ENCODE data around the gene PTGDR2. TPM values are rescaled to one million over a fixed set of nuclear protein-coding genes. Genes with fewer than 3 reads are reported as not detected.
A peak's percentile ranks its signal among the peaks of the same experiment; 100 is the strongest.

The PTGDR2 gene
- polyA plus RNA-seq, 5 donors = 0.14 to 0.51 (median 0.23) TPM

DNA sequence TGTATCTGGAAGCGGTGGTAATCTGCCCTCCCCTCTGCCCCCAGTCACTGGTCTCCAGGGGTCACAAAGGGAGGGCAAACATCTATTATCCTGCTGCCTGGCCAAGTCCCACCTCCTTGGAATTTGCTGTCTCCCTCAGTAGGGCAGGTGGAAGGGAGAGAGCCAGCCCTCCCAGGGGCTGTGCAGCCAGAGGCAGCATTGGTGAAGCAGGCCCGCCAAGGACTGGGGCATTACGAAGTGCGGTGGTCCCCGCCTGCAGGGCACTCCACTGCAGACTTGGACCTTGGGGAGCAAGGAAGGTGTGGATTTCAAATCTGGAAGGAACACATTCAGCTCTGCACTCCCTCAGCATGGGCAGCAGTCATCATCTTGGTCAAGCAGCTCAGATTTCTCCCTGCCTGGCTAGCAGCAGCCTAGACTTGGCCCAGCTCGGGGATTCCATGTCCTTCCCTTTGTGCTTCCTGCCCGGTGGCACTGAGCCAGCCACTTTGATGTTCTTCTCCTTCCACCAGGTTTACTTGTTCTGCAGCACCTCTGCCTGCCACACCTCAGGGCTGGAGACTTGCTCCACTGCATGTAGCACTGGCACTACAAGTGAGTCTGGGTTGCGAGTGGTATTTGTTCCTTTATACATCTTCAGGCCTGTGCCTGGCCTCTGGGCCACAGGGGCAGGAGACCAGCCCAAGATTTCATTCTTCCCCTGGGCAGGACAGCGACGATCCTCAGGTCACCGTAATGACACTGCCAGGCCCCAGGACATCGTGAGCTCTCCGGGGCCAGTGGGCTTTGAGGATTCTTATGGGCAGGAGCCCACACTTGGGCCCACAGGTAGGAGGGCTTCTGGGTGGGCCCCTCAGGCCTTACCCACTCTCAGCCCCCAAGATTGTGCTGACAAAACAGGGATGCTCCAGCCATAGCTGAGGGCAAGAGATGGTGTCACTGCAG is 18.9 kb upstream of the PTGDR2 start:
- DNase-seq = no peak

DNA sequence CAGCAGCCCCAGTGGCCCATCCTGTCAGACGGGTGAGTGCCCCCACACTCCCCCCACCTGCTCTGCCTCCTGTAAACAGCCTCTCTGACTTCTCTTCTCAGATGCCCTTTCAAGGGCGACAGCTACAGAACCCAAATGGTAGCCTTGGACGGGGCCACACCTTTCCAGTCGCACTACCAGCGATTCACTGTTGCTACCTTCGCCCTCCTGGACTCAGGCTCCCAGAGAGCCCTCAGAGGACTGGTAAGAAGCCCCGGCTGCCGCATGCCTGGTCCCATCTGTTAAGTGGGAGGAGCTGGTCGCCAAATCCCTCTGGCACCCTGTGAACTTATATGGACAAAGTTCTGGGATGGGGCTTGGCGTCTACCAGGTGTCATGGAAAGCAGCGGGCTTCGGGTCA is 17.8 kb upstream of the PTGDR2 start:
- no peak for DNase-seq

- DNase-seq = no peak
Observed at GRCh38 chr11:60872961-60873524, 17.3 kb upstream of the PTGDR2 start.

DNA sequence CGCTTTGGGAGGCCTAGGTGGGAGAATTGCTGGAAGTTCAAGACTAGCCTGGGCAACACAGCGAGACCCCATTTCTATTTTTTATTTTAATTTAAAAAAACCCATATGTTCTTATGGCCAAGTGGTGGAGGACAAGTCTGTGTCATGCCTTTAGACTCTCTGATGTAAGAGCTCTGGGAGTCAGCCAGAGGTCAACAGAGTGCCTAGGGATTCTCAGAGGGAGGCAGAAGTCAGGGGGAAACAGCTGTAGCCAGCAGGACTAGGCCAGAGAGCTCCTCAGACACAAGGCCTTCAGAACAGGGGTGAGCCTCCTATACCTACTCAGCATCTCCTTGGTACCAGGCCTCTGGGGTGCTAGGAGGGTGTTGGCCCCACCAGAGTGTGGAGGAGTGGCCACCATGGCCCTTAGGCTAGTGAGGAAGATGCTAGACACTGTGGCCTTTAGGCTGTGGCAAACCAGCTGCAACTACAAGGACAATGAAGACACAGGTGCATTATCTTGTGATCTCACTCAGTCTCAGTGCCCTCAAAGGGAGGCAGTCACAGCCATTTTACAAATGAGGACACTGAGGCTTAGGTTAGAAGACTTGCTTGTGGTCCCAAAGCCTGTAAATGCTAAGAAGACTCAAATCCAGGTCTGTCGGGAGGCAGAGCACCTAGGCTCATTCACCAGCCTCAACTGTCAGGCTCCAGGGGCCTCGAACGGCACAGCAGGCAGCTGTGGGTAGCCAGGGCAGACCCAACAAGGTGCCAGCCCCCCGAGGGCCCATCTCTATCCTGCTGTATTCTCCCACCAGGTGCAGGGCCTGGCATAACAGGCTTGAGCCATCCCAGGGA is 16.6 kb upstream of the PTGDR2 start:
- peak in 1 of 2 donors; percentile 37 for DNase-seq

DNA sequence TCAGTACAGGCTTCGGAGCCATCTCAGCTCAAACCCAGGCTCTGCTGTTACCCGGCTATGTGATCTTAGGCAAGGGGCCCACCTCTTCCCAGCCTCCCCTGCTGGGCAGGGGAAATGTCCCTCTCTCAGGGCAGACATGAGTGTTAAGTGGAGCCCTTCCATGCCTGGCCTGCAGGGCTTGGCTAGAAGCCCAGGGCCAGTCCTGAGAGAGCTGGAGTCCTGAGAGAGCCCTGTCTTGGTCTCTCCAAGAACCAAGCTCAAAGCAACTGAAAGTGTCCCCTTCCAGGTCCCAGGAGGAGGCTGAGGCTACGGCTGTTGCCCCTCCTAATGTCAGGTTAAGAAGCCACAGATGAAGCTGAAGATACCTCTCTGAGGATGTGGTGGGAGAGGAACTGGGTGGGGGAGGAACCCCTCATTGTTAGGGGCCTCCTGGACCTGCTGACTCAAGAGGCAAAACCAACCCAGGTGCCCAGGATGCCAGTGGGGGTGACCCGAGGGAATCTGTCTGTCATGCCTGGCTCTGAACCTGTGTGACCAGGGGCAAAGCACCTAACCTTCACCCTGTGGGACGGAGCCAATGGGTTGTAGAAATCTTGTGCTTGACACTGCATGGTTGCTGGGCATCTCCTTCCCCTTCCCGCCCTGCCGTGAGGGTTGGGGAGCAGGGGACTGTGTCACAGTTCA is 15.8 kb upstream of the PTGDR2 start:
- DNase-seq = no peak

DNA sequence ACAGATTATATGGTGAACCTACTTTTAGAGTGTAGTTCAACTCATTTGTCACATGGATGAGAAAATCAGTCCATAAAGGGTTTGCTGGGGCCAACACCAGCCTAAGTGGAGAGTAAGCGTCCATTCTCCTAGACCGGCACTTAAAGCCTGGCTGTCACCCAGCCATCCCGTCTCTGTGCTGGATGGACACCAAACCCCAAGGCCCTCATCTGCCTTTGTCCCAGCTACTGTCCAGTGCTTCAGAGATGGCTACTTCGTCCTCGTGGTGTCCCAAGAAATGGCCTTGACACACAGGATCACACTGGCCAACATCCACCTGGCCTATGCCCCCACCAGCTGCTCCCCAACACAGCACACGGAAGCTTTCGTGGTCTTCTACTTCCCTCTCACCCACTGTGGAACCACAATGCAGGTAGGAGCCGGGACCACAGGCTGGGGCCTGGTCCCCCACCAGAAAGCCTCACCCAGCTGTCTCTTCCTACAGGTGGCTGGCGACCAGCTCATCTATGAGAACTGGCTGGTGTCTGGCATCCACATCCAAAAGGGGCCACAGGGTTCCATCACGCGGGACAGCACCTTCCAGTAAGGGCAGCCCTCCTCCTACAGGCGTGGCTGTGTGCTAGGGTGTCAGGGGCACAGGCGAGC is 15.1 kb upstream of the PTGDR2 start:
- DNase-seq = no peak

GRCh38 chr11:60870276-60870675 is 14.5 kb upstream of the PTGDR2 start:
- DNase-seq = no peak

GRCh38 chr11:60869451-60869825 is 13.7 kb upstream of the PTGDR2 start:
- no peak for DNase-seq

DNA sequence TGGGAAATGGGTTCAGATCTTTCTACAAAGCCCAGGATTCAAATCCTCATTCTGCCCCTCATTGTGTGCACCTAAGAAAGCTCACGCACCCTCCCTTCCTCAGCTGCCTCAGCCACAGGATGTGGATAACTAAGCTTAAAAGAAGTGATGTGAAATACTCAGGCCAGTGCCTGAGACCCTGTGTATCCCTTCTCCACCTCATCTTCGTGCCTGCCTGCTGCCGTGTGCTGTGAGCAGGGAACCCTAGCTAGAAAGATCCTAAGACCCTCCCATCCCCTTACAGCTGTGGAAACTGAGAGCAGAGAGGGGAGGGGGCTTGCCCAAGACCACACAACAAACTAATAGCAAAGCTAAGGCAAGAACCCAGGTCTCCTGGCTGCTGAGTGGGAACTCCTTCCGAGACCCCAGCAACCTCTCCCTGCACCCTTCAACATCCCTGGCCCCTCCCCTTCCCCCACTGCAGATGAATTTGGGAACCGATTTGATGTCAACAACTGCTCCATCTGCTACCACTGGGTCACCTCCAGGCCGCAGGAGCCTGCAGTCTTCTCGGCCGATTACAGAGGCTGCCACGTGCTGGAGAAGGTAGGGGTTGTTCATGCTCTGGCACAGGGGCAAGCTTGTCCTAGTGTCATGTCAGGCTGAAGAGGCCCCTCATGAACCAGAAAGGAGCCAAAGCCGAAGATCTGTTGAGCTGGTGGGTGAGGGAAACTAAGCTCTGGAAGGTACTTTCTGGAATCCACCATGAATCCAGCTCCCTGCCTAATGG is 13.1 kb upstream of the PTGDR2 start:
- DNase-seq = no peak

- DNase-seq = no peak
Observed at GRCh38 chr11:60867871-60868681, 12.3 kb upstream of the PTGDR2 start.

- DNase-seq = no peak
Observed at GRCh38 chr11:60866911-60867870, 11.4 kb upstream of the PTGDR2 start, which contains the start of gene ZP1. Gene ZP1, plus strand, starts transcription at chr11:60867542. Its CDS starts 20 bp downstream, at chr11:60867562.

DNA sequence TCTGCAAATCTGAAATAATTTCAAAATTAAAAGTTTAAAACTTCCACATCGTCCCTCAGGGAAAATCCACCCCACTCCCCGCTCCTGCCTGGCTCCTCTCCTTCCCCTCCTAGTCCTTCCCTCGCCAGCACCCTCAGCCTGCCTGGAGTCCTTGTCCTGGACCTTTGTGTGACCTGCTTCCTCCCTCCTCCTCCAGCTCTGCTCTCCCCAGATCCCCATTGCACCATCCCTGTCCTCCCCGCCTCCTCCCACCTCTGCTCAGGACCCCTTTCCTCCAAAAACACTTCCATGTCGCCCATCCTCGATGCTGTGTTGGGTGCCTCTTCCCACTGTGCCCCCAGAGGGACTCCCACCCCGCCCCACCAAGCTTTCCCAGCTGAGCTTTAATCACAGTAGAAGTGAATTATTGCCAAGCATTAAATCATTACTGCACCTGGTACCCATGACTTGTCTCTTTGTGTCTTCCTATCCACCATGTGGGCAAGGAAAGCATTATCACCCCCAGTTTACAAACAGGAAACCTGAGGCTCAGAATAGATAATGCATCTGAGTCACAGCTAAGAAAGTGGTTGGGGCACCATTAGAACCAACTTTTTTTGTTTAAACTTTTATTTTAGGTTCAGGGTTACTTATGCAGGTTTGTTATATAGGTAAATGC is 9.2 kb upstream of the PTGDR2 start:
- DNase-seq = no peak

- DNase-seq = no peak
Observed at GRCh38 chr11:60863550-60864521, 8.1 kb upstream of the PTGDR2 start.

DNA sequence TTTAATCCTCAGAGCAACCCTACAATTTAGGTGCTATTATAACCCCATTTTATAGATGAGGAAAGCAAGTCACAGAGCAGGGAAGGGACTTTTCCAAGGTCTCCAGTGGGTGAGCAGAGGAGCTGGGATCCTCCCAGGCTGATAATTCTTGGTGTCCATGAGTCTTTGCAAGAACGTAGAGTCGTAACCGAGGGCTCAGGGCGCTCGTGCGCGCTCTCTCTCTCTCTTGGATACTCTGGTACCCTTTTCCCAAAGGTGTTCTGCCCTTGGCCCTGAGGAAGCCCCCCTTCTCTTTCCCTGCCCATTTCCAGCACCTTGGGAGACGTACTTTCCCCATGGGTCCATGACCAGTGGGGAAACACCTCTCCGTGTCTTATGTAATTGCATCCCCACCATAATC is 6.4 kb upstream of the PTGDR2 start:
- DNase-seq = no peak

- no peak for DNase-seq
Observed at GRCh38 chr11:60860943-60861342, 5.2 kb upstream of the PTGDR2 start.

- DNase-seq = no peak
Observed at GRCh38 chr11:60859616-60860250, 4.0 kb upstream of the PTGDR2 start.
